Measurements from ENCODE around the gene NKAP.

DNA sequence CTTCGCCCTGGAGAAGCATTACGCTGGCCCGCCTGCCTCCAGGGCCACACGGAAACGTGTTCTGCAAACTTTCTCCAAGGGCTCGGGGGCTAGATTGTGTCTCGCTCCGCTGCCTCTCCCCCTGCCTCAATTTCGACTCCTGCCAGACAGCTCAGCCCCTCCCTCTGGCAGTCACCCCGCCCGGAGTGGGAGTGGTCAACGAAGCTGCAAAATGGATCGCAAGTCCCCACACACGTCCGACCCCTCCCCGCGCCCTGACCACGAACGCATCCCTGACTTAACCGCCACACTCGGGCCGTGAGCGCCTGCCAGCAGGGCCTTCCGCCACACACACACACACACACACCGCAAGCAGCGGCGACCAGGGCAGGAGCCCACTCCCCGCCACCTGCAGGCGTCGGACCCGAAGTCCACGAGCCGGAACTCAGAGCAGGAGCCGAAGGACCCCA is 47.0 kb upstream of the NKAP start:
- no peak for TF ChIP-seq POLR2AphosphoS5 (IDR thresholded peaks at IDR 0.05; ENCODE audit: low read depth, low read length)
- TF ChIP-seq POLR2A (IDR thresholded peaks at IDR 0.05; ENCODE audit: low read depth, low read length) = no peak
- no peak for TF ChIP-seq TAF1 (IDR thresholded peaks at IDR 0.05; ENCODE audit: low read depth, low read length)

All from GM12891 (cell line).